Dendritic cell treated with granulocyte-macrophage colony-stimulating factor and Interleukin-4, amounts not matched to agents 40 ng/mL and 50 ng/mL, for 4 days (primary cell): ENCODE results near the gene GBA3.

ENCODE experiments used
- H3K27ac Mint-ChIP-seq: one replicate; pipeline ENCODE4 v1.8.0; 2022; ENCODE audit warnings: mild to moderate bottlenecking, mixed read lengths
- H3K27me3 Mint-ChIP-seq: one replicate; pipeline ENCODE4 v1.8.0; 2022; ENCODE audit warnings: mild to moderate bottlenecking, mixed read lengths
- H3K36me3 Mint-ChIP-seq: one replicate; pipeline ENCODE4 v1.8.0; 2022; ENCODE audit warnings: low read depth, mixed read lengths
- H3K4me1 Mint-ChIP-seq: one replicate; pipeline ENCODE4 v1.8.0; 2022; ENCODE audit warnings: low read depth, mixed read lengths
- H3K4me3 Mint-ChIP-seq: one replicate; pipeline ENCODE4 v1.8.0; 2022; ENCODE audit warnings: mild to moderate bottlenecking, moderate library complexity, mixed read lengths
- H3K9me3 Mint-ChIP-seq: one replicate; pipeline ENCODE4 v1.8.0; 2022; ENCODE audit warnings: mixed read lengths
- intact Hi-C: fragments of 100-400 bp; cut with micrococcal nuclease; formaldehyde crosslinking; loops from one replicate; pipeline ENCODE4 v1.15.0; 2022

Gene GBA3

GRCh38 chr4:22692736-22693135 lies at the start of gene GBA3:
Gene GBA3 (plus strand): TSS chr4:22692937.
- Mint-ChIP-seq H3K36me3 (no peaks in the 10 kb centered on the region), H3K9me3 (no peaks in the 10 kb centered on the region), H3K4me1 (peaks cover 7% of the 10 kb centered on the region), H3K27me3 (peaks cover 2% of the 10 kb centered on the region), H3K27ac (no peak within 1 kb of the TSS), H3K4me3 (no peak within 1 kb of the TSS)
- intact Hi-C loops = no loop called here

GRCh38 chr4:22643952-22644351 lies 48.8 kb upstream of the GBA3 start:
- Mint-ChIP-seq H3K9me3 (peaks cover 18% of the 10 kb centered on the region), H3K4me1 (no peaks in the 10 kb centered on the region), H3K27me3 (no peaks in the 10 kb centered on the region), H3K4me3 (no peak overlapping the region), H3K27ac (no peak overlapping the region), H3K36me3 (no peaks in the 10 kb centered on the region)
- intact Hi-C loops = no loop called here

GRCh38 chr4:22645481-22646182 lies 47.1 kb upstream of the GBA3 start:
- intact Hi-C loops = no loop called here
- no peak overlapping the region for H3K27ac Mint-ChIP-seq
- H3K4me3 Mint-ChIP-seq = no peak overlapping the region
- H3K9me3 Mint-ChIP-seq = peaks cover 13% of the 10 kb centered on the region
- H3K4me1 Mint-ChIP-seq = no peaks in the 10 kb centered on the region
- H3K36me3 Mint-ChIP-seq = no peaks in the 10 kb centered on the region
- no peaks in the 10 kb centered on the region for H3K27me3 Mint-ChIP-seq

GRCh38 chr4:22648996-22649395 lies 43.7 kb upstream of the GBA3 start:
- H3K27me3 Mint-ChIP-seq = no peaks in the 10 kb centered on the region
- no peak overlapping the region for H3K4me3 Mint-ChIP-seq
- intact Hi-C loops = no loop called here
- H3K27ac Mint-ChIP-seq = no peak overlapping the region
- no peaks in the 10 kb centered on the region for H3K9me3 Mint-ChIP-seq
- H3K4me1 Mint-ChIP-seq = no peaks in the 10 kb centered on the region
- H3K36me3 Mint-ChIP-seq = no peaks in the 10 kb centered on the region

GRCh38 chr4:22650771-22651170 lies 42.0 kb upstream of the GBA3 start:
- intact Hi-C loops = no loop called here
- H3K9me3 Mint-ChIP-seq = no peaks in the 10 kb centered on the region
- no peak overlapping the region for H3K4me3 Mint-ChIP-seq
- H3K36me3 Mint-ChIP-seq = no peaks in the 10 kb centered on the region
- H3K27ac Mint-ChIP-seq = no peak overlapping the region
- no peaks in the 10 kb centered on the region for H3K27me3 Mint-ChIP-seq
- no peaks in the 10 kb centered on the region for H3K4me1 Mint-ChIP-seq

GRCh38 chr4:22653752-22654151 lies 39.0 kb upstream of the GBA3 start:
- Mint-ChIP-seq H3K36me3 (no peaks in the 10 kb centered on the region), H3K9me3 (no peaks in the 10 kb centered on the region), H3K4me1 (no peaks in the 10 kb centered on the region), H3K4me3 (no peak overlapping the region), H3K27me3 (no peaks in the 10 kb centered on the region), H3K27ac (no peak overlapping the region)
- intact Hi-C loops = no loop called here

- no peaks in the 10 kb centered on the region for H3K4me1 Mint-ChIP-seq
- H3K4me3 Mint-ChIP-seq = no peak overlapping the region
- no peak overlapping the region for H3K27ac Mint-ChIP-seq
- H3K9me3 Mint-ChIP-seq = no peaks in the 10 kb centered on the region
- H3K27me3 Mint-ChIP-seq = no peaks in the 10 kb centered on the region
- no peaks in the 10 kb centered on the region for H3K36me3 Mint-ChIP-seq
- intact Hi-C loops = no loop called here
Measured at GRCh38 chr4:22661443-22661842, 31.3 kb upstream of the GBA3 start.

- H3K4me3 Mint-ChIP-seq = no peak overlapping the region
- H3K36me3 Mint-ChIP-seq = no peaks in the 10 kb centered on the region
- H3K27me3 Mint-ChIP-seq = no peaks in the 10 kb centered on the region
- no peaks in the 10 kb centered on the region for H3K9me3 Mint-ChIP-seq
- intact Hi-C loops = no loop called here
- no peaks in the 10 kb centered on the region for H3K4me1 Mint-ChIP-seq
- H3K27ac Mint-ChIP-seq = no peak overlapping the region
Measured at GRCh38 chr4:22667332-22667940, 25.3 kb upstream of the GBA3 start.

GRCh38 chr4:22668301-22668700 lies 24.4 kb upstream of the GBA3 start:
- no peaks in the 10 kb centered on the region for H3K4me1 Mint-ChIP-seq
- intact Hi-C loops = no loop called here
- H3K36me3 Mint-ChIP-seq = no peaks in the 10 kb centered on the region
- no peak overlapping the region for H3K4me3 Mint-ChIP-seq
- no peaks in the 10 kb centered on the region for H3K27me3 Mint-ChIP-seq
- no peak overlapping the region for H3K27ac Mint-ChIP-seq
- no peaks in the 10 kb centered on the region for H3K9me3 Mint-ChIP-seq

- no peaks in the 10 kb centered on the region for H3K4me1 Mint-ChIP-seq
Measured at GRCh38 chr4:22668702-22669101, 24.0 kb upstream of the GBA3 start.

GRCh38 chr4:22670956-22671355 lies 21.8 kb upstream of the GBA3 start:
- Mint-ChIP-seq H3K9me3 (no peaks in the 10 kb centered on the region), H3K36me3 (no peaks in the 10 kb centered on the region), H3K27ac (no peak overlapping the region), H3K4me3 (no peak overlapping the region), H3K27me3 (no peaks in the 10 kb centered on the region), H3K4me1 (no peaks in the 10 kb centered on the region)
- intact Hi-C loops = no loop called here

More at GRCh38 chr4:22668702-22669101, 24.0 kb upstream of the GBA3 start:
- no peaks in the 10 kb centered on the region for H3K9me3 Mint-ChIP-seq
- H3K27ac Mint-ChIP-seq = no peak overlapping the region
- no peak overlapping the region for H3K4me3 Mint-ChIP-seq
- H3K36me3 Mint-ChIP-seq = no peaks in the 10 kb centered on the region
- H3K27me3 Mint-ChIP-seq = no peaks in the 10 kb centered on the region
- intact Hi-C loops = no loop called here

GRCh38 chr4:22672519-22672918 lies 20.2 kb upstream of the GBA3 start:
- no peak overlapping the region for H3K27ac Mint-ChIP-seq
- no peaks in the 10 kb centered on the region for H3K36me3 Mint-ChIP-seq
- no peaks in the 10 kb centered on the region for H3K27me3 Mint-ChIP-seq
- intact Hi-C loops = no loop called here
- no peaks in the 10 kb centered on the region for H3K4me1 Mint-ChIP-seq
- no peaks in the 10 kb centered on the region for H3K9me3 Mint-ChIP-seq
- no peak overlapping the region for H3K4me3 Mint-ChIP-seq

- Mint-ChIP-seq H3K4me3 (no peak overlapping the region), H3K27me3 (no peaks in the 10 kb centered on the region), H3K36me3 (no peaks in the 10 kb centered on the region), H3K9me3 (no peaks in the 10 kb centered on the region), H3K4me1 (no peaks in the 10 kb centered on the region), H3K27ac (no peak overlapping the region)
- intact Hi-C loops = no loop called here
Measured at GRCh38 chr4:22672944-22673343, 19.8 kb upstream of the GBA3 start.

- H3K27me3 Mint-ChIP-seq = no peaks in the 10 kb centered on the region
- no peak overlapping the region for H3K4me3 Mint-ChIP-seq
- no peaks in the 10 kb centered on the region for H3K36me3 Mint-ChIP-seq
- H3K27ac Mint-ChIP-seq = no peak overlapping the region
- intact Hi-C loops = no loop called here
- no peaks in the 10 kb centered on the region for H3K4me1 Mint-ChIP-seq
- H3K9me3 Mint-ChIP-seq = no peaks in the 10 kb centered on the region
Measured at GRCh38 chr4:22674700-22675099, 18.0 kb upstream of the GBA3 start.

- Mint-ChIP-seq H3K36me3 (no peaks in the 10 kb centered on the region), H3K27me3 (no peaks in the 10 kb centered on the region), H3K4me1 (no peaks in the 10 kb centered on the region), H3K4me3 (no peak overlapping the region), H3K27ac (no peak overlapping the region), H3K9me3 (no peaks in the 10 kb centered on the region)
- intact Hi-C loops = no loop called here
Measured at GRCh38 chr4:22676063-22676462, 16.7 kb upstream of the GBA3 start.
